ENCODE measurements around the gene RAMP2.
"Not testable (repeated sequence)": the region's sequence is repeated elsewhere in the genome, so short reads cannot be mapped to it uniquely, and the experiment has no call there.

Gene RAMP2, protein sequence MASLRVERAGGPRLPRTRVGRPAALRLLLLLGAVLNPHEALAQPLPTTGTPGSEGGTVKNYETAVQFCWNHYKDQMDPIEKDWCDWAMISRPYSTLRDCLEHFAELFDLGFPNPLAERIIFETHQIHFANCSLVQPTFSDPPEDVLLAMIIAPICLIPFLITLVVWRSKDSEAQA

DNA sequence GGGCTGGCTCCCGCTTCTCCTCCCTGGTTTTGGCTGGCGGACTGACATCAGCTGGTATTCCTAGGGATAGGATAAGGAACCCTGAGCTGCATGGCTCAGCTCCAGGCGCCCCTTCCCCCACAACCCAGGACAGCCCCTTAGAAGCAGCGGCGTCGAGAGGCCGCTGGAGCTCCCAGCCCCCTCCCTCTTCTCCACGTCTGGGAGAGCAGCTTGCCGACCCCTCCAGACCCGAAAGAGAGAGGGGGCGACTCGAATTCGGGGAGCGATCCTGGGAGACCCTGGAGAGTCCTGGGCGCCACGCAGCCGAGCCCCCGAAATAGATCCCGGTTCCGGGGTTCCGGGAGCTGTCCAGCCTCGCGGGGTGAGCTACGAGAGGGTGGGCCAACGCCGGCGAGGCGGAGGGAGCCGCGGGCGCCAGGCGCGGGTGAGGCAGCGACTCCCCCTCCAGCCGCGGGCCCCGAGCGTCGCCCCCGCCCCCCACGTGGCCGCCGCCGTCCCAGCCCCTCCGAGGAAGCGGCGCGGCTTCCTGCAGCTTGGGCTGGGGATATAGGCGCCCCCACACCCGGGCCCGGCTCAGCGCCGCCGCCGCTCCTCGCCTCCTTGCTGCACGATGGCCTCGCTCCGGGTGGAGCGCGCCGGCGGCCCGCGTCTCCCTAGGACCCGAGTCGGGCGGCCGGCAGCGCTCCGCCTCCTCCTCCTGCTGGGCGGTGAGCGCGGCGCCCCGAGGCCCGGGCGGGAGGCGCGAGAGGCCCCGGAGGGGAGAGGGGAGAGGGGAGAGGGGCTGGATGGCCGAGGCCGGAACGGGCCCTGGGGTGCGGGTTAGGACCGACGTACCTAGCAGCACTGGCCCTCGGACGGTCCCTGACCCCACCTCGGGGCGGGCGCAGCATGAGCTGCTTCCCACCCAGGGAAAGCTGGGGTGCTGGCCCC is at the start of gene RAMP2:
Gene RAMP2, plus strand, starts transcription at position 576 of the 930 bp plus-strand sequence. Its CDS starts 35 bp downstream, at position 611.
- DNase-seq (ENCODE audit: low read depth in 2 of 2, low spot score in 1 of 2) = no peak

DNA sequence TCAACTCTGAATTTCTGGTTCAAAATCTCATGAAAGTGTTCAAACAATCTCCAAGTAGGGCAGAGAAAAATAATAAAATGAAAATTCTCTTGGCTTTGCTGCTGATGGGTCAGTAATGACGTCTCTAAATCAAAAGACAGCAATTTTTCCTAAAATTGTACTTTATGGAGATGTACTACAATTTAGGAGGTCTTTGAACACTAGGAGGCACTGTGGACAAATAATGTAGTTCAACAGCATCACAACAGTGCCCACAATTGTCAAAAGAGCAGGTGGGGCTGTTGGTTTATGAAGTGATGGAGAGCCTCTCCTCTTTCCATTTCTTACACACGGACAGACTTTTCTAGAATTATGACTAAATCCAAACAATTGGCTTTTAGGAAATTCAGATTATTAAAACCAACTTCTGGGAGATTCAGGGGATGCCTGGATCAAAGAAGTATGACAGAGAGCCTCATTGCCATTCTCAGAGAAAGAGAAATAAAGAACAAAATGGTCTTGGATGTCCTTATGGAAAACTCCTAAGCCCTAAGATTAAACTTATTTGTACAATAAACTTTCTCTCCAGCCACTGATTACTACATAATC is 39.9 kb upstream of the RAMP2 start:
- no peak for DNase-seq (ENCODE audit: low read depth in 2 of 2, low spot score in 1 of 2)

DNA sequence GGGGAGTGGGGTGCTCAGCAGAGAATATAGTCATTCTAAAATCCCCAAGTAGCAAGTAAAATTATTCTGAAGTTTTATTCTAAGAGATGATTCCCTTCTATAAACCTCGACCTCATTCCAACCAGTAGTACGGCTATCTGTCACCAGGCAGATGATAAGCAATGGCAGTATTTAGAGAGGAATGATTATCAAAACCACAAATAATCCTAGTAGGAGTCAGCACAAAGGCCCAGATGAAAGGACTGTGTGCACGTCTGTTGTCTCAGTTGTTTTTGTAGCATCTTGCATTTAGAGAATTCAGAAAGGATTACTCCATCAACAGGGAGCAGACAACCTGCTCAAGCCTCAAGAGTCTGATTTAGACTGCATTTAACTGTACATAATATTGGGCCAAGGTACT is 37.4 kb upstream of the RAMP2 start:
- no peak for DNase-seq (ENCODE audit: low read depth in 2 of 2, low spot score in 1 of 2)

DNA sequence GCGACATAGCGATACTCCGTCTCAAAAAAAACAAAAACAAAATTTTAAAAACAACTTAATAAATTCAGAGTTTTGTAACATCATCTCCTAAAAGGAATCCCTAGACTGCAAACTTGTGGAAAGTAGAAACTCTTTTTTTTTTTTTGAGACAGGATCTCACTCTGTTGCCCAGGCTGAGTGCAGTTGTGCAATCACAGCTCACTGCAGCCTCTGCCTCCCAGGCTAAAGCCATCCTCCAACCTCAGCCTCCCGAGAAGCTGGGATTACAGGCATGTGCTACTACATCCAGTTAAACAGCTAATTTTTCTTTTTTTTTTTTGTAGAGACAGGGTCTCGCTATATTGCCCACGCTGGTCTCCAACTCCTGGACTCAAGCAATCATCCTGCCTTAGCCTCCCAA is 35.9 kb upstream of the RAMP2 start:
- no peak for DNase-seq (ENCODE audit: low read depth in 2 of 2, low spot score in 1 of 2)

DNA sequence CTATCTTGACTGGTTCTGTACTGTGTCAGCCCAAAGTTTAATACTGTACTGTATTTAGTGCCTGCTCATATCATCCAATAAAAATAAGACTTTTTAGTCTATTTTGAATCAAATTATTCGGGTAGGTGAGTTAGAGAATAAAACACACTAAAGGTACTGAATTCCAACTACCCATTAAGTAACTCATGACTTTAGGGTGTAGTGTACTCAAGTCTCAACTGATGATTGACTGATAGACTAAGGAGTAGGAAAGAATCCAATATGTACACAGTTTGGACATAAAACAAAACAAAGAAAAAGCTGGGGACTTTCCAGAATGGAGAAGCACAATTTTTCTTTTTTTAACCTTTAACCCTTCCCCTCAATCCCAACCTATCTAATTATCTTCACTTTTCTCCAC is 20.3 kb upstream of the RAMP2 start:
- no peak for DNase-seq (ENCODE audit: low read depth in 2 of 2, low spot score in 1 of 2)

DNA sequence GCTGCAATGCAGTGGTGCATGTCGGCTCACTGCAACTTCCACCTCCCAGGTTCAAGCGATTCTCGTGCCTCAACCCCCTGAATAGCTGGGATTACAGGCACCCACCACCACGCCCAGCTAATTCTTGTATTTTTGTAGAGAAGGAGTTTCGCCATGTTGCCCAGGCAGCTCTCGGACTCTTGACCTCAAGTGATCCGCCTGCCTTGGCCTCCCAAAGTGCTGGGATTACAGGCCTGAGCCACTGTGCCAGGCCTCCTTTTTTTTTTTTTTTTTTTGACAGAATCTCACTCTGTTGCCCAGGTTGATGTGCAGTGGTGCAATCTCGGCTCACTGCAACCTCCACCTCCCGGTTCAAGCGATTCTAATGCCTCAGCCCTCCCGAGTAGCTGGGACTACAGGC is 18.1 kb upstream of the RAMP2 start:
- not testable (repeated sequence) for DNase-seq (ENCODE audit: low read depth in 2 of 2, low spot score in 1 of 2)

DNA sequence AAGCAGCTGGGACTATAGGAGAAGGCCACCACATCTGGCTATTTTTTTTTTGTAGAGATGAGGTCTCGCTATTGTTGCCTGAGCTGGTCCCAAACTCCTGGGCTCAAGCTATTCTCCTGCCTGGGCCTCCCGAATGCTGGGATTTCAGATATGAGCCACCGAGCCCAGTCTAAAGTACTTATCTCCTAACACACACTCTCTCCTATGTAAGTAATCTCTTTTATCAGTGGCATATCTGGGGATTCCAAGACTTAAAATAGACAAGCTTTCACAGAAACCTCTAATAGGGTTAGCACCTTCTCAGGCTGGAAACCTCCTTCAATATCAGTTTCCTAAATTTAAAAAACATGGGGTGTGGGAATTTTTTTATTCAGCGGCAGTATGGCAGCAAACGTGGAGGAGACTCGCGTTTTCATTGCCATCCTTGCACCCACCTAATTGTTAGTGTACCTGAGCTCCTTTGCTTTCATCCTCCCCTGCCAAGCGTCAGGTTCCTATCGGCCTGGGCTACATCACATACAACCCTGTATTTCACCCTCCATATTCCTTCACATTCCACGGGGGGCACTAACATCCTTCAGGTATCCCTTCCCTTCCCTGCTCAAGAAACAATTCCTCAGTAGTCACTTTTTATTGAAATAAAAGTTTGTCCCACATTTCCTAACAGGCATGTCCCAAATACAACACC is 17.3 kb upstream of the RAMP2 start:
- DNase-seq (ENCODE audit: low read depth in 2 of 2, low spot score in 1 of 2) = no peak

DNA sequence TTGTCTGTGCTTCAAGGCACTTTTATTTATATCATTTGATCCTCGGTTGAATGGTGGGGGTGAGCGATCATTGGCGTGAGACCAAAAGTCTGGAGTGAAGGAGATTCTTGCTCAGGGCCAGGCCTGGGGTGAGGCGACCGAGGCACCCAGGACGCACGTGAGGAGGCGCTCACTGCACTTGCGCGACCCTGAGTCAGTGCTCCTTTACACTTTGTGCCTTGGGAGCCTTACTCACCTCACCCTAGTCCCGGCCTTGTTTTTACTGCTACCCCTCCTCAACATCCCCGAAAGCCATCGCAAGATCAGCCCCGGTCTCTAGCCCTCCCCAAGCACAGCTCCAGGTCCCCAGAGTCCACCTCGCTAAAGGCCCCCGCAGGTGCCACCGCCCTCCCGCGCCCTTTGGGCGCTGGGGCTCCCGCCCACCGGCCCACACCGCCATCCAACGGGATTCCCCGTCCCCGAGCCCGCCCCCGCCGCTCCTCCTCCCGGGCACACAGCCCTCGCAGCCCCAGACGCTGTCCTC is 16.7 kb upstream of the RAMP2 start:
- DNase-seq (ENCODE audit: low read depth in 2 of 2, low spot score in 1 of 2) = peak; percentile 23 to 39

DNA sequence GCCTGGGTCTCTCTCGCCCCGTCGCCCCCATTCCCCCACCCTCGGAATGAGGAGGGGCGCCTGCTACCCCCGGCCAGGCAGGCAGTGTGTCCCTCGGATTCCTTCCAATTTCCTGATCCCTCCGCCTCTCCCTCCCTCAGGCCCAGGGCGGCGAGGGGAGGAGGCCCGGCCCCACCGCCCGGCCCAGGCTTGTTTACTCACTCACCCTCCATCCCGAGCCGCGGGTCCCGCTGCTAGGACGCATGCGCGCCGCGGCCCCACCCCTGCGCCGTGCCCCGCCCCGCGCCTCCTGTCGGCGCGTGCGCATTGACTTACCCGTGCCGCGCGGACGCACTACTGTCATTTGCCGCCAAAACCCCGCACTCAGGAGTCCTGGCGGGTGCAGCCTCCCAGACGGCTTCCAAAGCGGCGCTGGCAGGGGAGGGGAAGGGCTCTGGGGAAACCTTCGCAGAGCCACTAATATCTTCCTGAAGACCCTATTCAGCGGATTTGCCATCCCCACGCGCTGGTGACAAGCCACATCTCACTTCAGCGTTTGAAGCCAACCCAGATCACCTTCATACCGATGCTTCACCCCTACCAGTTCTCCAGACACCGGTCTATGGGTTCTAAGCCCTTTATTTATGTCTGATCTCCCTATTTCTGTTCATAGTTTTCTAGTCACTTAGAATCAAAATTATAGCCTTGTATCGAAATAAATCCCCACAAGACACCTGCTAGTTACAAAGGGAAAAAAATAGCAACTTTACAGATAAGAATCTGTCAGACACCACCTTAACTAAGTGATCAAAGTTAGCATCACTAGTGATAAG is 16.0 kb upstream of the RAMP2 start, which contains the start of gene EZH1:
Gene EZH1, minus strand, starts transcription at position 235 of the 812 bp plus-strand sequence. CDS start 16,099 bp downstream, outside the sequence.
- peak; percentile 73 to 86 for DNase-seq (ENCODE audit: low read depth in 2 of 2, low spot score in 1 of 2)

DNA sequence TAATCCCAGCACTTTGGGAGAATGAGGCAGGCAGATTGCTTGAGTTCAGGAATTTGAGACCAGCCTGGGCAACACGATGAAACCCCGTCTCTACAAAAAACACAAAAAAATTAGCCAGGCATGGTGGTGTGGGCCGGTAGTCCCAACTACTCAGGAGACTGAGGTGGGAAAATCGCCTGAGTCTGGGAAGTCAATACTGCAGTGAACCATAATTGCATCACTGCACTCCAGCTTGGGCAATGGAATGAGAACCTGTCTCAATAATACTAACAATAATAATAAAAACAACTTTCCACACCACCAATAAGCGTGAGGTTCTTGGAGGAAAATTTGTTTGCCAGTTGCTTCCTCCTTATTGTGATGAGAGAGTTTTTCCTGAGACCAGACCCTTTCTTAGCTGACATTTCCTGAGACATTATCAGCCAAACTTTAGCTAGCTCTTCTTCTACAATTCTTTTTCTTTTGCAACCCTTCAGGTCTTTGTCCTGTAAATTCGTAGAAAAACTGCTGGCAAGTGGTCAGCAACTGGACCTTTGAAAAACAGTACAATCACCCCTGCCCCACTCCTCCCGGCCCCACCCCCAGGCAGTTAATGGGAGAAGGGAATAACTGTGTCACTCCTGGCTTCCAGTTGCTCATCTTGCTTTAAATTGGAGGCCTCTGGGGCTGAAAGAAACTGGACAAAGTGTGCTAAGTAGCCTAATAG is 12.7 kb upstream of the RAMP2 start:
- DNase-seq (ENCODE audit: low read depth in 2 of 2, low spot score in 1 of 2) = no peak

DNA sequence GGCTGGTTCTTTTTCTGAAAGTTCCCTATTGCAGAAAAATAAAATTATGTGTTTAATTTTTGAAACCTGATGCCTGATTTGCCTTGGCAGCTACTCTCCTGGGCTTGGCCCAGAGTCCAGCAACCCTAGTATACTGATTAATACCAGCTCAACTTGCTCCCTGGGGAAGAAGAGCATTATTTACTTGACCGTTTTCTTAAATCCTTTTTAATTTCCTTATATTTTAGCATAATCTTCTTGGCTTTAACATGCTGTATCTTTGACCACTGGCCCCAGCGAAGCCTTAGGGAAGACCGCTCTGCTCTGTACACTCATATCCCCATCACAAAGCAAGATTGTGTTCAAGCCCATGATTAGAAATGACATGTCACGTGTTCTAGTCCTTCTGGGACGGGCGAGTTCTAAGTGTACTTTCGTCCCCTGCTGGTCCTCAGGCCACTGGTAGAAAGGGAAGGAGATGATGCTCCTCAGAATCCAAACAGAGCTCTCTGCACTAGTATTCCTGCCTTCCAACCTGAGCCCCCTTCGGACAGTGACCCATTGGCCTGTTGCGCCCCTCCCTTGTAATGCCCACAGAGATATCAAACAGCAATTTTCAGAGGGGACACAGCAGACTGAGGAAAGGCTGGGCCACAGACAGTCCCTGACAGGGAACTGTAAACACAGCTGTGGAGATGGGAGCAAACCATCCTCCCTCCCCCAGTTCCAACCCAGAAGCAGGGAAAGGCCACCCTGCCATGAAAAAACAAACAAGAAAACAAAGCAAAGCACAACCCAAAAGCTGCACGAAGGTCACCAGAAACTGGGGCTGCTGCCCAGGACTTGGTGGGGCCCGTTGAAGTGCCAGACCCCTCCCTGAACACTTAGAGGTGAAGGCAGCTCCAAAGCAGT is 11.9 kb upstream of the RAMP2 start:
- DNase-seq (ENCODE audit: low read depth in 2 of 2, low spot score in 1 of 2) = no peak

DNA sequence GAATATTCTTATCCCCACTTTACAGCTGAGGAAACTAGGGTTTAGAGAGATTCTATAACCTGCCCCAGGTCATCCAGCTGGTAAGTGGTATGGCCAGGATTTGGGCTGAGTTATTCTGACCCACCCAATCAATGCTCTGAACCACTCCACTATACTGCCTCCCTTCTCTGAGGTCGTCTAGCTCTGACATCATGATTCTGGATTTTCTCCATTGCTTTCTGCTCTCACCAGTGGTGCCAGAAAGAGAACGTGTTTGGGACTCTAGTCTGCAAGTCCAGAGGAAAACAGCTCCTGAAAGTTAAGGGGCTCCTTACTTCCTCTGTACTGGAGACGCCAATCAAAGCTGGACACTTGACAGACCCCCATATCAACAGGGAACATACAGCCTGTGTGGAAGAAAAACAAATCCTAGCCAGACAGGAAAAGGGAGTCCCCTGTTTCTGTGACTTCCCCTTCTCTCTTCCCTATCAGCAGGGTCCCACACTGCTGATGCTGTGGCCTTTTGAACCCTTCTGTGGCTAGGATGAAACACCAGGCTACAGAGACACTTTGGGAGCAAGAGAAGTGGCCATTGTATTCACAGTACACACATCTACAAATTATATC is 10.2 kb upstream of the RAMP2 start:
- no peak for DNase-seq (ENCODE audit: low read depth in 2 of 2, low spot score in 1 of 2)

DNA sequence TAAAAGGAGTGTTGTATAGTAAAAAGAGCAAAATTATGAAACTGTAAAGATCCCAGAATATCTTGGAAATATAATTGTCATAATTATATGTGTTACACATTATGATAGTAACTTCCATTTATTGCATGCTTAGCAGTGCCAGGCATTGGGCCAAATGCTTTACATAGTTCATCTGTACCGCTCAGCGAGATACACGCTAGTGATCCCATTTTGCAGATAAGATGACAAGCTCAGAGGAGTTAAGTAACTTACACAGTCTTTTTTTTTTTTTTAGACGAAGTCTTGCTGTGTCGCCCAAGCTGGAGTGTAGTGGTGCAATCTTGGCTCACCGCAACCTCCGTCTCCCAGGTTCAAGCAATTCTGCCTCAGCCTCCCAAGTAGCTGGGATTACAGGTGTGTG is 9.4 kb upstream of the RAMP2 start:
- DNase-seq (ENCODE audit: low read depth in 2 of 2, low spot score in 1 of 2) = no peak

DNA sequence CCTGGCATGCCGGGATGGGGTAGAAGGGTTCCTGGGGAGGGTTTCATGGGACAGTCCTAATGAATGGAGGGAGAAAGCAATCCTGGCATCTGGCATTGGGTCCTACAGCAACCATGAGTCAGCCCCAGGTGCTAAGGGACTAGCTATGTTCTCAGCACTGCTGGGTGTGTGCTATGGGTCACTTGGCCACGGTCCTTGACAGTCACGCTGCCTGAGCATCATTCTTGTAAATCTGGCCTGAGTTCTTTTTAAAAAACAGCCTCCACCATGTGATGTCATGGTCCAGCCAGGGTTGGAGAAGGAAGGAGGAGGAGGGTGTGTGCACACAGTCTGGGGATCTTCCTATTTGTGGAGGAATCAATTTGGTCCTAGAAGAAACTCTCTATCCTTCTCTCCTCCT is 6.2 kb upstream of the RAMP2 start:
- no peak for DNase-seq (ENCODE audit: low read depth in 2 of 2, low spot score in 1 of 2)

DNA sequence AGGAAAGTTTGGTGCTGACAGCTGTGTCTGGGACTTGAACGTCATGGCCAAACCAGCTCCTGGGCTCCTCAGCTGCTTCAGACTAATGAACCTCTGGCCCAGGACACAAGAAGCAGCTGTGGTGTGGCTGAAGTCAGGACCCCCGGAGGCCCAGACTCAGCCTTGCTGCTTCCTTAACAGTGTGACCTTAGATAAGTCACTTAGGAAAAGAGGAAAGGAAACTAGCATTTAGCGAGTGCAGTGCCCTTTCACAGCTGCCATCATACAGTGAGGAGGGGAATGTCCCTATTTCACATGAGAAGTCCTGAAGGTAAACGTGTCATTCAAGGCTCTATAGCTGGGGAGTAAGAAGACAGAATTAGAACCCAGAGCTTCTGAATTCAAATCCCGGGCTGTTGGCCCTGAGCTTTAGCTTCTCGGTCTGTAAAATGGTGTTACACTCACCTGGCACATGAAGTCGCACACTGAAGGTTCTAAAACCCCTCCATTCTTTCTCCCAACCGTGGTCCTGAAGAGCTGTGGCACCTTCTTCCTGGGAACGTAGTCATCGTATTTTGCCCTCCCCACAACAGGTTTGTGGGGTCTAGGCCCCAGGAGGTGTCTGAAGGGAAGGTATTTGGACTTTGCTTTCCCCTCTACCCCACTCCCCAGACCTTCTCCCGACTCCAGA is 910 bp upstream of the RAMP2 start:
- DNase-seq (ENCODE audit: low read depth in 2 of 2, low spot score in 1 of 2) = no peak

DNA sequence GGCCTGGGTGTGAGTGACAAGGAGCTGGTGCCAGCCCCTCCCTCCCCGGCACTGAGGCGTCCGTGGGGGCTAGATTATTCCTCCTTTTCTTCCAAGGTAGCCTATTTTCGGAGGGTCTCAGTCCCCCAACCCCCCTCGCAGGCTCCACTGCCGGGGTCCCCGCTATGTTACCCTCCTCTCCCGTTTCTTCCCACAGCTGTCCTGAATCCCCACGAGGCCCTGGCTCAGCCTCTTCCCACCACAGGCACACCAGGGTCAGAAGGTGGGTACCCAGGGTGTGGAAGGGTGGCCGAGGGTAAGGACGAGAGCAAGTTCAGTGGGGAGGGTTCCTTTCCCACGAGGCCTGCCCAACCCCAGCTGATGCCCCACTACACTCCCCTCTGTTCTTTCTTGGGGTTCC is 611 bp downstream of the RAMP2 start:
- DNase-seq (ENCODE audit: low read depth in 2 of 2, low spot score in 1 of 2) = no peak

DNA sequence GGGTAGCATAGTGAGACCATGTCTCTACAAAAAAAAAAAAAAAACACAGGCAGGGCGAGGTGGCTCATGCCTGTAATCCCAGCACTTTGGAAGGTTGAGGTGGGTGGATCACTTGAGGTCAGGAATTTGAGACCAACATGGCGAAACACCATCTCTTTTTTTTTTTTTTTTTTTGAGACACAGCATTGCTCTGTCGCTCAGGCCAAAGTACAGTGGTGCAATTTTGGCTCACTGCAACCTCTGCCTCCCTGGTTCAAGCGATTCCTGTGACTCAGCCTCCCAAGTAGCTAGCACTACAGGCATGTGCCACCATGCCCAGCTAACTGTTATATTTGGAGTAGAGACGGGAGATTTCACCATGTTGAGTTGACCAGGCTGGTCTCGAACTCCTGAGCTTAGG is 5.1 kb downstream of the RAMP2 start:
- DNase-seq (ENCODE audit: low read depth in 2 of 2, low spot score in 1 of 2) = no peak

DNA sequence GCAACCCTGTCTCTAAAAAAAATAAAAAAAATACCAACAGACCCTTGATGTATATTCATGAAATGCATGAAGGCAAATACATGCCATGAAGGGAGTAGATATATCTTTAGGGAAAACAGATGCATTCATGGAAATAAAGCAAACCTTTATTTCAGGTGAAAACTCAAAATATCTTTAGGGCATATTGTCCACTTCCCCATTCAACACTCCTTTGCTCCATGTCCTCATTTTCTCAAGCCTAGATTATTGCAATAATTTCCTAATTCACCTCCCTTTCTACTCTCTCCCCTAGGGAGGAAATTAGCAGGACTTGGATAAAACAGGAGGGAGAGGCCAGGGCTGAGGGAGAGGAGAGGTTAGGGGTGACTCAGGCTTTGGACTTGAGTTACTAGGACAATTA is 6.5 kb downstream of the RAMP2 start:
- no peak for DNase-seq (ENCODE audit: low read depth in 2 of 2, low spot score in 1 of 2)
